Left colon (tissue), 2 donors: ENCODE results near the gene RAMP1. TPM values are rescaled to one million over a fixed set of nuclear protein-coding genes. Genes with fewer than 3 reads are reported as not detected.
A peak's percentile ranks its signal among the peaks of the same experiment; 100 is the strongest.

Experiments
- ATAC-seq: fragments of 200-7000 bp; cut with Tn5 transposase; one replicate; pipeline ENCODE4 v1.9.1; 2020; ENCODE audit warnings: mild to moderate bottlenecking, moderate library complexity
- DNase-seq, 2 donors: peaks; one replicate each; pipeline ENCODE4 v3.0.0-alpha.2; 2020
- intact Hi-C, 2 donors: fragments of 100-400 bp; cut with DNase I in 1 of 2; cut with micrococcal nuclease in 1 of 2; formaldehyde crosslinking; loops; one replicate each; pipeline versions ENCODE4 v1.11.2 to v1.14.0; 2022; cut with DNase I, micrococcal nuclease
- total RNA-seq, 2 donors: library from RNA; stranded (reverse); fragmentation: NEBNext Ultra II Directional; extraction: Animal tissue kit (Norgen Biotek cat#: 25700); gene quantifications; one replicate each; pipeline ENCODE4 v1.2.1, GENCODE V29; 2021
- donor health status: DM: no; HTN: no; CAD: no.
- donor health status: DM: yes; HTN: yes; CAD: no.

The RAMP1 gene
- total RNA-seq, 2 donors from 2014 or later = 1.8 to 24.8 TPM

DNA sequence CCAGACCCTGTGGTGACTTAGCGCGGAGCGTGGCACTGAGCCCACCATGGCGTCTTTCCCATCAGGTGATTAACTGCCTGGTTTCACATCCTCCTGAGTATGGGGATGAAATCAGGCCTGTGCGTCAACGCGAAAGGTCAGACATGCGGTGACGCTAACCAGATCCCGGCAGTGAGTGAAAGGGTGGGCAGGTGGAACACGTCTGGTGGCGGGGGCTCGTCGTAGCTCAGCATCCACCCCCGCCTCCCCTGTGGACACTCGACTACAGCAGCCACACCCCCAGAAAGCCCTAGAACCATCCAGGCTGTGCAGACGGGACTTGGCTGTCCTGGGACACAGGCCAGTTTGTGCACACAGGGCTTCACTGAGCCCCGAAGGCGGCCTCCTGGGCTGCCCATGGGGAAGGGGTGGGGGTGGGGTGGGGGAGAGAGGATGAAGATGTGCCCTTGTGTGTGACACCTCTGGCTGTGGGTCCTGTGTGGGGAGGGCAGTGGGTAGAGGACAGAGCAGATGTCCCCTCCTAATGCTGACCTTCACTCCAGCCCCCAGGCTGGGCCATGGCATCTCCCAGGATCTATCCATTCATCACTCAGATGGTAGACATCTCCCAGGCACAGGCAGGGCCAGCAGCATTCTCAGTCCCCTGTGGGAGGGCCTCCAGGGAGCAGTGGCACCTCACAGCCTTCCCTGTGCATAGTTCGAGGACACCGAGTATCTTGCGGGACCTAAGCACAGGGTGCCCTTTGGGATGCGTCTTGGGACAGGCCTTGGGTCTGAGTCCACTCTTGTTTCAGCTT, 27.5 kb downstream of the RAMP1 start:
- DNase-seq (peak; percentile 51 to 91), ATAC-seq (peak; percentile 52)
- intact Hi-C loops = no loop called here

DNA sequence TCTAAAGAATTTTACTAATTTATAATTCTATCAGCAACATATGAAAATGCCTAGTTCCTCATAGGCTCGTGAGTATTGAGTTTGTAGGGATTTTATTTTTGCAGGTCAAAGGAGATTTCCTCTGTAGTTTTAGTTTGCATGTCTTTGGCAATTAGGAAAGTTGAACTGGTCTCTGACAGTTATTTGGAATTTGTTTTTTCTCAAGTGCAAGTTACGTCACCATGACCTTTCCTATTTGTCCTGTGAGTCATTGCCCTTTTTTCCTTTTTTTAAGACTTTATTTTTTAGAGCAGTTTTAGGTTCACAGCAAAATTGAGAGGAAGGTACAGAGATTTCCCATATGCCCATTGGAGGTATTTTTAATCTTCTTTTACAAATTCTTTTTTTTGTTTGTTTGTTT, 29.0 kb downstream of the RAMP1 start:
- intact Hi-C loops = no loop called here
- no peak for ATAC-seq
- DNase-seq = no peak

DNA sequence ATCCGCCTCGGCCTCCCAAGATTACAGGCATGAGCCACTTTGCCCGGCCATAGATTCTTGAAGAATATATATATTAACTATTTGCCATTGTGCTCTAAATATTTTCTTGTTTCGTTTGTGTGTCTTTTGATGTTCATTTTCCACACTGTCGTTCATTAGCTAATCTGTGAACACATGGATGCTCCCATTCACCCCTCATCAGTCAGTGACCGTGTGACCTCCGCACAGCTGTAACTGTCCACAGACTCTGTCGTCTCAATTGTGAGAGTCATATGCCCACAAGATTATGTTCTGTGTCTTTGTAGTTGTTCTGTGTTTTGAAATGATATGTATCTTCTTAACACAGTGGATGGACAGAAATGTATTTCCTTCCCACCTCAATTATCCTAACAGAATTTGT, 29.6 kb downstream of the RAMP1 start:
- DNase-seq = no peak
- ATAC-seq = no peak

DNA sequence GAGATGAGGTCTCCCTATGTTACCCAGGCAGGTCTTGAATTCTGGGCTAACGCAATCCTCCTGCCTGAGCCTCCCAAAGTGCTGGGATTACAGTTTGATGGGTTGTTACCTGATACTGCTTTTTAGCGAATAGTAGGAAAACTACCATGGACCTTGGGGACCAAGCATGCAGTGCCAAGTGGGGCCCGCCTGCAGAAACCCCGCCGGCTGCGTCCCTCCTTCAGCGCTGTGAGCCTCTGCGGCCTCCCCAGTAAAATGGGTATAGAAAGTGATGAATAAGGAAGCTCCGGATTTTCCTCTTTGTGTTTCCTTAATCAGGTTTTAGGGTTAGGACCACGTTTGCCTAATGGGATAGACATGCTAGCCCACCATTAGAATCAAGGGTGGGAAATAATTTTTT, 30.4 kb downstream of the RAMP1 start:
- intact Hi-C loops = no loop called here
- DNase-seq (no peak), ATAC-seq (no peak)

More for the DNA sequence above, 29.6 kb downstream of the RAMP1 start:
- intact Hi-C loops = no loop called here

DNA sequence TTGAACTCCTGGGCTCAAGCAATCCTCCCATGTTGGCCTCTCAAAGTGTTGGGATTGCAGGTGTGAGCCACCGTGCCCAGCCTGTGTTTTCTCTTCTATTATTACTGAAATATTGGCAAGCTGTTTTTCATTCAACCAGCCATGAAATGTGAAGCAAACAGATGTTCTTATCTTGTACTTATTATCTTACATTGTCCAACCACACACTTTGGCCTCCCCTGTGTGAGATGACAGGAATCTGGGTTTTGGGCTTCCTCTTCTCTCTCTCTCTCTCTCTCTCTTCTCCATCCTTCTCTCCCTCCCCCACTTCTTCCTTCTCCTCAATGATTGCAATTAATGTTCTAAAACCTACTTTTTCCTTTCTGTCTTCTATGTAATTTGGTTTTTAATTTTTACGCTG, 33.1 kb downstream of the RAMP1 start:
- DNase-seq (no peak), ATAC-seq (no peak)
- intact Hi-C loops = no loop called here

DNA sequence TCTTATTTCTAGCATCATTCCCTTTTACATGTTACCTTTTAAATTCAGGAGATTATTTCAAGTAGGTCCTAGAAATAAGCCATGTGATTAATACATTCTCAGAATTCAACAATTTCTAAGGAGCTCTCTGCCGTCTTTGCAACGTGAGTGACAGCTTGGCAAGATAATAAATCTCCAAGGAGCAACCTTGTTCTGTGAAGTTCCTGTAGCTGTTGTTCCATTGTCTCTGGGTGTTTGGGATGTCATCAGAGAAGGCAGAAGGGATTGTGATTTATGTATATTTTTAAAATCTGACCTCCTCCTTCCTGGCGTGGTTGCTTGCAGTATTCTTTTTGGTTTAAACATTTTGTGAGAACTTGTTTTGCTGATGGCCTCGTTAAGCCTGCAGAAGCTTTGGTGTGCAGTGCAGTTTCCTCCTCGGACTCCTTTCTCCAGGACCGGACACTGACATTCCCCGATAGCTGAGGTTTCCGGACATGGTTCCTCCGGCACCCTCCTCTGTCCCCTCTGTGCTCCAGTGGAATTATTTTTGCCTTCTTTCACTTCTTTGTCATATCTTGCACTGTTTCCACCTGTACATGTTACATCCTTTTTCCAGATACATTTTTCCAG, 33.7 kb downstream of the RAMP1 start:
- DNase-seq = no peak
- intact Hi-C loops = no loop called here
- ATAC-seq = no peak

DNA sequence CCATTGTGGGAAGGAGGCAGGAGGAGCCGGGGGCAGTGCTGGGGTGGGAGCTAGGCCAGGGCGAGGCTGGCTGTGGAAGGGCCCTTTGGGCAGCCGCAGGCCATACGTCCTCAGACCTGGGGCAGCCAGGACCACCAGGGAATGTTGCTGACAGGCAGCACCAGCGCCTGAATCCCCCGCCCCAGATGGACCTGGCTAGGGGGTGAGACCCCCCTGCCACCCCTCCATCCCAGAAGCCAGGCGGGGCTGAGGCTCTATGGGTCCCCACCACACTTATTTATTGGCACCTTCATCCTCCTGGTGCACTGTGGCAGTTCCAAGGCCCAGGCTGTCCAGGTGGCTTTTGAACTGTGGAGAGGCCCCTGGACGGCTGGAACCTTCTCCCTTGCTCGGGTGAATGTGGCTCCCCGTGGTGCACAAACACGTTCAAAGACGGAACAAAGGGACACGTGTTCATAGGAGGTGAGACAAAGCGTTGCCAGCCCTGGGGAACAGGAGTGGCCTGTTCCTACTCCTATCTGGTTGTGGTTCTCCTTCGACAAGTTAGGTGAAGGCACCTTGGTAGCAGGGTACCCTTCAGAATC, 35.1 kb downstream of the RAMP1 start:
- intact Hi-C loops = no loop called here
- ATAC-seq (no peak), DNase-seq (no peak)

DNA sequence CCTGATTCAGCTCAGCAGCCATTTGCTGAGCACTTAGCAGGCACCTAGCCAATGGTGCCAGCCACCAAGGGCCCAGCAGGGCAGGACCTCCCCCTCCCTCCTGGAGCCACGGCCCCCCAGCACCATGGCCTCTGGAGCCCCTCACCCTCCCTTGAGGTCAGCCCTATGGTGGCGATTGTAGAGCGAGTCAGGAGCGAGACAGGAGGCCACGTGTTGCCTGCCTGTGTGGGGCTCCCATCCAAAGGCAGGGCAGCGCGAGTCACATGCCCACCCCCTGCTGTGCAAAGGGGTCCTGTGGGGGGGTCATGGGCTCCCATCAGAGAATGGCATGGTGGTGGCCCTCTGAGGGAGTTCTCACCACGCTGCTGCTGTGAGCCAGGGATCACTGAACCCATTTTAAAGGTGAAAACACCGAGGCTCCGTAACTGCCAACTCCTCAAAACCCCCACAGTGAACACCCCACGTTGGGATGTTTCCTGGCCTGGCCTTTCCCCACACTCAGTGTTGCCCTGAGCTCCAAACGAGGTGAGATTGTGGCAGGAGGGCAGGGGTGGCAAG, 35.6 kb downstream of the RAMP1 start:
- DNase-seq = no peak
- no peak for ATAC-seq
- intact Hi-C loops = no loop called here

DNA sequence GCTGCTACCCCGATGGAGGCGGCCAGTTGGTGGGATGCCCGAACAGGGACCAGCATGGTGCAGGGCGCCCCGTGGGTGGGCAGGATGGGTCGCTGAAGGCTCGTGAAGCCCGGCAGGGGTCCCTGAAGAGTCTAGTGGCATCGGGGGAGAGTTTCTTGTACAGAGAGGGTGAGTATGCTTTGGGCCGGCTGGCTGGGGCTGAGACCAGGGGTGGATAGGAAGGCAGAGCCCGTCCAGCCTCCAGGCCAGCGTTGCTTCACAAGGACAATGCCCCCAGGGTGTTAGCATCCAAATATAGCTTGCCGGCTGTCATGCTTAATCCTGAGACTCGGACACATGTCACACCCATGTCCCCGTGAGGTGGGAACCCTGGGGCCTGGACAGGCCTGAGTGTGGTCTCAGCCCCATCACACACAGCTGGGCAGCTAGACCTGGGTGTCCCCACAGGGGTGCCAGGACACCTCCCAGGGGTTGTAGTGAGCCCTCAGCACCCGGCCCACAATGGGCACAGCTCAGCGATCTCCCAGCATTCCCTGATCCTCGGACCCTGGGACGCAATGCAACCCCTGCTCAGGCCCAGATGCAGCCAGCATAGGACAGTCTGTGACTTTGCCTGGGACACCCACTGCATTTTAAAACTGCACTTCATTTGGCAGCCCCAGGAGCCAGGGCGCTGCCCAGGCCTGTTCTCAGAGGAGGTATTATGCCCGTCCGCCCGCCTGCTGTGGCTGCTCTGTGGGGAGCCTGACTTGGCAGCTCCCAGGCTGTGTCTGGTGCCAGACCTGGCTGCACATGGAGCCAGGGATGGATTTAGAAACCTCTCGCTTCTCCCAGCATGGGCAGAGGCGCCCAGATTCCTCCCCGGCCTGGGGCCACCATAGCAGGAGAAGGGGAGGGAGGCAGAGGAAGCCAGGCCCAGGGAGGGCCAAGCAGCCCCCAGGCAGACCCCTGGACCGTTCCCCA, 36.4 kb downstream of the RAMP1 start:
- ATAC-seq = no peak
- intact Hi-C loops = no loop called here
- peak in 1 of 2 donors; percentile 70 for DNase-seq

DNA sequence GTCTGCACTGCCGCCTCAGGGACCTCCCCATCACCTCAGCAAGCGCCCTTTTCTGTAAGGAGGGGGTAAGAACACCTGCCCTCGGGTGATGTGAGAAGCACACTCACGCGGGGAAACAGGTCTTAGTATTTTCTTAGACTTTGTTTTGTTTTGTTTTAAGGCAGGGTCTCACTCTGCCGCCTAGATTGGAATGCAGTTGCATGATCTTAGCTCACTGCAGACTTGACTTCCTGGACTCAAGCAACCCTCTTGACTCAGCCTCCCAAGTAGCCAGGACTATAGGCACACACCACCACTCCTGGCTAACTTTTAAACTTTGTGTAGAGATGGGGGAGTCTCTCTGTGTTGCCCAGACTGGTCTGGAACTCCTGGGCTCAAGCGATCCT, 37.1 kb downstream of the RAMP1 start:
- intact Hi-C loops = no loop called here
- ATAC-seq = no peak
- DNase-seq = no peak

DNA sequence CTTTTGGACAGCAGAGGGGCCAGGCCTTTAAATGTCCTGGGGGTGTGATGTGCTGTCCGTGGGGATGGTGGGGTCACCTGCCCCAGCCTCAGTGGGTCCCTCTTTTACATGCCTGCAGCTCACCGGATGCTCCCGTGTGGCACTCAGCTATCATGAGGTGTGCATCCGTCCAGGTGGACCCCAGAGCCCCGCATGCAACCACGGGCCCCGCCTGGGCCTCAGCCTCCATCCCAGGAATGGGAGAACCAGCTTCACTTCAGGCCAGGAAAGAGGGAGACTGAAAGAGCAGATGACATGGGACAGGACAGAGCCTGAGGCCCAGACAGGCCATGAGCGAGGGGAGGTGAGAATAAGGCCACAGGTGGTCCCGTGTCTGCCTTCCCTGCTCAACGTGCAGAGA, 37.5 kb downstream of the RAMP1 start:
- intact Hi-C loops = no loop called here
- ATAC-seq = no peak
- DNase-seq = no peak

DNA sequence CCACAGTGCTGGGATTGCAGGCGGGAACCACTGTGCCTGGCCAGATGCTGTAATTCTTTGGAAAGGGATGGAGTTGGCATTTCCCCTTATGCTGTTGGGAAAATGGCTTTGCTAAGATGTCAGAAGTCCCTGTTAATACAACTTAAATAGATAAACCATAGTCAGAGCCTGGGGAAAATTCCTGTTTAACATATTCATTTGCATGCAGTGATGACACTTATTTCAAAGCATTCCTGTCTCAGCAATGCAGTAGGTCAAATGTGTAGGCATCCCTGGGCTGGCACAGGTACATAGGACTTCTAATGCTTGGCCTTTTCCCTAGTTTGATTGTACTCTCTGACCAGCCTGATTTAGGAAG, 38.6 kb downstream of the RAMP1 start:
- no peak for DNase-seq
- intact Hi-C loops = no loop called here
- no peak for ATAC-seq

DNA sequence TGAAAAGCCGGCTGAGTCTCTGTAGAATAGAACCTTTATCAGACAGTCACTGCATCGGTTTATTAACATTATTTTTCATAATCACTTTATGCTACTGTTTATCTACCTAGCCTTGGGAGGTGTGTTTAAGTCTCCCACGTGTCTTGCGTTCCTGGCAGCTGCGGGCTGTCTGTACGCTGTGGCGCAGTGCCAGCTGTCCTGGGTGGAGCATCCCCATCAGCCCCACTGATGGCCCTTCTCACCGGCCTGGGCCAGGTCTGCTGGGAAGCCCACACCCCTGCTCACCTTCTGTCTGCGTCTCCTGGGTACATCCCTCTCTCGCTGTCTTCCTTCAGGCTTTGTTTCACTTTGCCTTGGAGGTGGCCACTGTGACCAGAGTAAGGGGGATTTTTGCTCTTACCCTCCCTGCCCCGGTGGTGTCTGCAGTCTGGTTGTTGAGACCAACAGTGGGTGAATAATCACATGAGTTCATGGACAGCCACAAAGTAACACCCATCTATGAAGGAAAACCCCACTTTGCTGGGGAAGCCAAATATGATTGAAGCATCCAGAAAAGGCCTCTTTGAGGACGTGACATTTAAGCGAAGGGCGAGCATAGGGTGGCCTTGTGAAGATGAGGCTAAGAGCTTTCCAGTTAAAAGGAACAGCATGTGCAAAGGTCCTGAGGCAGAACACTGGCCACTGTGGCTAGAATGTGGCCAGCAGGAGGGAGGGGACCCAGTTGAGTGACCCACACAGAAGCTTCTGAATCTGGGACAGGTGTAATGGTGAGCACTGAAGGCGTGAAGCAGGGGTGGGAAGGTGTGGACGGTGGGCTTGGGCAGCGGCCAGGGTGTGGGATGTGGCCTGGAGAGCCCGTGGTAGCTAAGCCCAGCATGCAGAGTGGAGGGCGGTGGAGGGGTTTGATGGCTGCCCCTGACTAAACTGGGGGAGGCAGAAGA, 41.7 kb downstream of the RAMP1 start:
- intact Hi-C loops = no loop called here
- ATAC-seq (peak; percentile 46), DNase-seq (peak in 1 of 2 donors; percentile 46)

DNA sequence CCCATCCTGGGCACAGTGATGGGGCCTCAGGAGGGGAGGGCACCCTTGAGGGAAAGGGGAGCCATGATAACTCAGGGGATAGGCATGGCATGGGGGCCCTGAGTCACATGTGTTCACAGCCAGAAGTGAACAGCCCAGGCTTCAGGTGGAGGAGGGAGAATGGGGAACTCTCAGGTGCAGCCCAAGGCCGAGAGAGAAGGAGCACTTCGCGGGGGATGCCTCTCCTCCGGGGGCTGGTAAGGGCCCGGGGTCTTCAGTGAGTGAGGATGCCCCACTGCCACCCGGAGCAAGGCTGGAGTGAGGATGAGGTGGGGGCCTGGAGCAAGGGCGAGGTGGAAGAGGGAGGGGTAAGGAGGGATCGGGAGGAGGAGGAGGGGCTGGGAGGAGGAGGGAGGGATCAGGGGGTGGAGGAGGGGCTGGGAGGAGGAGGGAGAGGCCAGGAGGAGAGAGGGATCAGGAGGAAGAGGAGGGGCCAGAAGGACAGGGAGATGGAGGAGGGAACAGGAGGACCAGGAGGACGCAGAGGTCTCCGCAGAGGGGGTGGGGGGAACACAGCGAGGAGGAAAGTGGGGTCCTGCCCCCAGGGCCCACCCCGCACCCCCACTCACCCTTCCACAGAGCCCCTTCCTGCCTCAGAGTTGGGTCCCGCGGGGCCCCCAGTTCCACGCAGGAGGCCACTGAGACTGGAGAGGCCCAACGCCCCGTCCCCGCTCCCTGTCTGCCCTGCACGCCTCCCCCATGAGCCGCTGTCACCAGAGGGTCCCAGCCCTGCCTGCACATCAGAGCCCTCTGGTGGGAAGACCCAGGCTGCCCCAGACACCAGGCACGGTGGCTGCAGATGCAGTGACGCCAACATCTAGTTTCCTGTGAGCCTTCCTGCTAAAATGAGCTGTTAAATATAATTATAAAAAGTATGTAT, 42.8 kb downstream of the RAMP1 start:
- ATAC-seq (no peak), DNase-seq (no peak)
- intact Hi-C loops = no loop called here

DNA sequence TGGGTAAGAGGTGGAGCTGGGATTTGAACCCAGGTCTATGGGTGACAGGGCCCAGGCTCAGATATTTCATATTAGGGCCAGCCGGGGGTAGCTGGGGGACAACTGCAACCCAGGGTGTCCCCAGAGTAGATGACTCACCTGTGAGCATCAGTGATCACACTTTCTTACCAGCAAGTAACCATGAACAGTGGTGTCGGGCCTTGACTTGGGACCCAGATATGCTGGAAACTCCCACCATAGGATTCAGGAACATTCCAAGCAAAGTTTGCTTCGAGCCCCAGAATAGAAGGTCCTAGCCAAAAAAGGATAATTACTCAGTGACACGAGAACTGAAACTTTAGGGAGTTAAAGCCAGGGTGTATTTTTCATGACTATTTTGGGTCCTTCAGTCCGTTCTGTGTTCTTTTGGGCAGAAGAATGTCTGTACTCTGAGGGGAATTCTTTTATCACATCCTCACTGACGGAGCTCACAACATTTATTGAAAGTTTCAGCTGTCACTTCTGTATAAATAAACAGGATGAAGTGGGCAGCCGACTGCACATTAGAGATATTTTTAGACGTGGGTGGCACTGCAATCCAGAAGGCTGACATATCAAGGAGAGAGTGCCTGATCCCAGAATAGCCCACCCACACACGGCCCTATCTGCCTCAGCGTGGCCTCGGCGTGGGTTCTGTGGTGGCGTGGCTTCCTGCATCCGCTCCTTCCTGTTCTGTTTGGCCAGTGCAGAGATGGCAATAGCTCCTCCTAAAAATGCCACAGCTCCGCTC, 45.6 kb downstream of the RAMP1 start:
- ATAC-seq = no peak
- intact Hi-C loops = no loop called here
- no peak for DNase-seq

DNA sequence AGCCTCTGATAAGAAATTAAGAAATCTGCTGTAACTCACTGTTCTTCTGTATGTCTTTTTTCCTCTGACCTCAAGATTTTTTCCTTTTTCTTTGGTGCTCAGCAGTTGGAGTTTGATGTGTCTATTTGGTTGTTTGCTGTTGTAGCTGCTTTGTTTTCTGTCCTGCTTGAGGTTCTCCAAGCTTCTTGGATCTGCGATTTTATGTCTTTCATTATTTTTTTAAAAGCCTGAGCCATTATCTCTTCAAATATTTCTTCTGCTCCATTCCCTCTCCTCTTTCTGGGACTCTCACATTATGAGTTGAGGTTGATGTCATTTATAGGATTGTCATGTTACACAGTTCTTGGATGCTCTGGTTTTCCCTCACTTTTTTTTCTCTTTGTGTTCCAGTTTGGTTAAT, 47.7 kb downstream of the RAMP1 start:
- no peak for DNase-seq
- ATAC-seq = no peak
- intact Hi-C loops = no loop called here
